HG02884 (cell line): Measurements from ENCODE around the gene B3GALT6.

ENCODE experiments used
- ATAC-seq: cut with Tn5 transposase; IDR thresholded peaks from one replicate; pipeline ENCODE4 v1.9.1; 2021; ENCODE audit warnings: mild to moderate bottlenecking, moderate library complexity; ENCODE audit not compliant: unreplicated experiment

Gene B3GALT6

DNA sequence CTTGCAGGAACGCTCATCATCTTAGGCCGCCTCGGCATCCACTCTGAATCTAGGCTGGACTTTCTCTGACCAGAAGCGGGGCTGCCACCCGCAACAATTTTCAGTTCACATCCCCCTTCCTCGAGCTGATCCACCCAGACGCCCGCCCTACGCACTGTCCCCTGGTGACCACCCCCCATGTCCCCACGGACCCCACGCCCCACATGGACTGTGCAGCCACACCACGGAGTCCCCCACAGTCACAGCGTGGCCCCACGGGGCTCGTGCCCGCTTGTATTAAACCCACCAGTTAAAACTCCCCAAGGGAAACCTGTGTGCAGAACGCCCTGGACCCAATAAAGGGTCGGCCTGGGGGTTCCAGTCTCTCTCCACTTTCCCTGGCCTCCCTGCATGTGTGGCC, 27.5 kb downstream of the B3GALT6 start:
- no peak for ATAC-seq

DNA sequence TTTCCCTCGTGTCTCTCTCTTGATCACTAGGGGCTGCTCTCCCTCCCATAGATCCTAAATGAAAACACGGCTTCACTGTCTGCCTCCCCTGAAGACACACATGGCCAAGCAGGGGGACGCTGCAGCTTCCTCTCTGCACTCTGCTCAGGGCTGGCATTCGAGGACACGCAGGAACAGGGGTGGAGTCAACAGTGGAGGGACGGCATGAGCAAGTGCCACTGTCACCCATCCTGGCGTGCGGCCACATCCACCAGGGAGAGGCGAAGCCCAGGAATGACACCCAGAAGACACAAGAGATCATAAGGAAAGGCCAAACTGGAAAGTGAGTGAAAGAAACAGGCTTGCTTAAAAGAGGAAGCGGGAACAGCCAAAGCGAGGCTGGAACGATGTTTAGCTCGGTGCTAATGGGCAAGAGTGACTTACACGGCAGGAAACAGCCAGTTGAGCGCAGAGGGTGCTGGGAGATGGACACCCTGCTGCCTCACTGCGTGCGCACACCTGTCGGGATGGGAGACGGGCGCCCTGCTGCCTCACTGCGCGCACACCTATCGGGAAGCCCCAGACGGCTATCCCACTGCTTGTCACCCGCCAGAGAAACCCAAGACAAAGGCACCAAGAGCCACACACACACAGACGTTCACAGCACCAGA, 28.0 kb downstream of the B3GALT6 start:
- no peak for ATAC-seq

DNA sequence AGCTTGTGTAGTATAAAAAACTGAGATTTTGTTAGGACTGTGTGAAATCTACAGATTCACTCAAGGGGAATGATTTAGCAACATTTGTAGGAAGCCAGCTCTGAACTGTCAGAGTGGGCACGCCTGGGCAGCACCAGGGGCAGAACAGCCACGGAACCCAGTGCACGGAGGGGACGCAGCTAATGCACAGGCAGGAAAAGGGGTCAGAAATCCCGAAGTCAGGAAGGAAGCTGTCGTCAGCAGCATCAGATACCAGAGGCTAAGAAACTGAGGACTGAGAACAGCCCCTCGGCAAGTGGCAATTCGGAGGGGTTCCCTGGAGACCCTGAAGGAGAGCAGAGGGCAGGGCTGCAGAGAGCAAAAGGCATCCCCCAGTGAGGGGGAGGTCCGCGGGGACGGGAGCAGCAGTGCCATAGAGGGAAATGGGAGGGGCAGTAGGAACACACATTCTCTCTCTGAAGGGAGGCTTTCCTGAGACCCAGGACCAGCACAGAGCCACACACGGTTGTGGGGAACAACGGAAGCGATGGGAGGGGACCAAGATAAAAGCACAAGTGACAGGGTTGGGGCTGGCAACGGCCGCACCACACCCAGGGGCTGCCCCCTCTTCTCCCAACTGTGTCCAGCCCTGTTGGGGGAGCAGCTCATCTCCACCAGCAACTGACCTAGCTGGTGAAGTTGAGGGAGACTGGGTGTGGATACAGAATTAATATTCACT, 29.0 kb downstream of the B3GALT6 start:
- no peak for ATAC-seq

DNA sequence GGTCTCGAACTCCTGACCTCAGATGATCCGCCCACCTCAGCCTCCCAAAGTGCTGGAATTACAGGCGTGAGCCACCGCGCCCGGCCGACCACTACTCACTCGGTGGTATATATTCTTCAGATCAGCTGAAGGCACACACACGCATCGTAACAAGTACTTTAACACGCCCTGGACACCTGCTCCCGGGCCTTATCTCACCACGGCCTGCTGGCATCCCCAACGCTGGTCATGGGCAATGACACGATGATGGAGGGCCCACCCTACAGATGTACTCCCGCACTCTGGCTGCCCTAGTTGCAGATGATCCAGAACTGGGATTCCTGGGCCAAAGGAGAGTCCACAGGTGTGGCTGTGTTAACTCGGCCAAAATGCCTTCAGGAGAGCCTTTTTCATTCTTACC, 30.0 kb downstream of the B3GALT6 start:
- ATAC-seq: no peak

DNA sequence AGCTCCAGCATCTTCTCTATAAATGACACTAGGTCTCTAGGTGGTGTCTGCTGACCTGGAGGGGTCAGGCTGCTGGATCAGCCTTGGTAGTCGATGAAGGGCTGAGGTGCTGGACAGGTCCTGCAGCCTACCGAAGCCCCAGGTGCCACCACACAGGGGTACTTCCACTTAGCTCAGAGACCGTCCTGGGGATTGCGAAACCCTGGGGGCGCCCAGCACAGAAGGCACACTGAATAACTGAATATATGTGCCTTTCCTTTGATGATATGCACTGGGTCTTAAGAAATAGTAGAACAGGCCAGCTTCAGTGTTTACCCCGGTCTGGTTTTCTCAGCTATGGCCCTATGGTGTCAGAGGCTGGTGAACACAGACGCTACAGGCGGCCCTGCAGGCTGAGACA, 30.7 kb downstream of the B3GALT6 start:
- ATAC-seq: no peak

DNA sequence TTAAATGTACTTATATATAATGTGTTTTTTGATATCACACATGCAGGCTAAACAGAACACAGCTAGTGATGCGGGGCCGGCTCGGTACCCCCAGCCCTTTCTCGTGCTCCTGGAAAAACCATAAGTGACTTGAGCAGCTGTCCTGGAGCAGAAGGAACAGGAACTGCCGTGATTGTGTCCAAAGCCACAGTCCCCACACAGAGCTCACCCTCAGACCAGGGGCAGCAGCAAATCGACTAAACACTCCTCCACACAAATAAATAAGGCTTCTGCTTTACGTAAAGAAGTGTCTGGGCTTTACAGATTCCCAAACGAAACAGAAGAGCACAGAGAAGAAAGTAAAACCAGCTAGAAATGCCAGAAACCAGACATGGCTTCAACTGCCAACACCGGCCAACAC, 32.0 kb downstream of the B3GALT6 start:
- ATAC-seq: no peak

DNA sequence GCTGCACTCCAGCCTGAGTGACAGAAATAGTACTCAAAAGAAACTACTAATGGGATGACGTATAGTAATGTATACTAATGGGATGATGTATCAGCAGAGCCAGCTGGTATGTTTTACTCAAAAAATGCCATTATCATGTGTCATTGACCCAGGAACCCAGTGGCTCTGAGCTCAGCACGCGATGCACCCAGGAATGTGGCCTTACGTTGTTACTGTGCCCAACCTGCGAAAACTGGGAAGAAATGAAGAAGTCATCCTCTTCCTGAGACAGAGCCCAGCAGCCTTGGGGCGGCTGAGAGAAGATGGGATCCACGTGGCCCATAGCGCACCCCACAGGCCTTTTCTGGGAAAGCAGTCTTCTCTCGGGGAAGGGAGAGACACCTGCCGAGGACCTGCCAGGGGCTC, 32.8 kb downstream of the B3GALT6 start:
- ATAC-seq: no peak

DNA sequence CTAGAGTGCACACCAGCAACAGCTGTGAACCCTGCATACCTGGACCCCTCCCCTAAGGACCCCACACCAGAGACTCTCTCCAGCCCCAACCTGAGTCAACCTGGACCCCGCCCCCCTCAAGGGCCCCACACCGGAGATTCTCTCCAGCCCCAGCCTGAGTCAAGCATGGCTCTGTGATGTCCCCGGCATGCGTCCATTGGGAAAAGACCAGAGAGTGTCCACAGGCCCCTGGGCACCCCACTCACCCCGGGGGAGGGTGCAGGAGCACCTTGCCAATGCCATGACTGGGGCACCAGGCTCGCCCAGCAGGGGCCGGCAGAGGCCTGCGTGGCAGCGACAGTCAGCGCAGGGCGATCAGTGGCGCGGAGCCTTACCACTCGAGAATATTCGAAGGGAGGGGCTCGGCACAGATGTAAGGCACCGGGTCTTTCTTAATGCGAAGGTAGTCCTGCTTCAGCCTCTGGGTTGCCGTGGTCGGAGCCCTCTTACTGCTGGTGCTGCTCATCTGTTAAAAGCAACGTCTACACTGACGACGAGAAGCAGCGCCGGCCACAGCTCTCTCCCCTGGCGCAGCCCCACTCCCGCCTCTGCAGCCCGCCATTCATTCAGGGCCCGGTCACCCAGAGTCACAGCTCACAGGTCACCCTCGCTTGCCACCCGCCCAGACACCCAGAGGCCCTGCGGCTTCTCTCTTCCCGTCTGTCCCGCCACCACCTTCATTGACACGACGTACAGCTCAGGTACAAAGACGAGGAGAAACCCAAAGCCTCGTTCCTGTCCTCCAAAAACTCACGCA, 35.6 kb downstream of the B3GALT6 start:
- no peak for ATAC-seq

DNA sequence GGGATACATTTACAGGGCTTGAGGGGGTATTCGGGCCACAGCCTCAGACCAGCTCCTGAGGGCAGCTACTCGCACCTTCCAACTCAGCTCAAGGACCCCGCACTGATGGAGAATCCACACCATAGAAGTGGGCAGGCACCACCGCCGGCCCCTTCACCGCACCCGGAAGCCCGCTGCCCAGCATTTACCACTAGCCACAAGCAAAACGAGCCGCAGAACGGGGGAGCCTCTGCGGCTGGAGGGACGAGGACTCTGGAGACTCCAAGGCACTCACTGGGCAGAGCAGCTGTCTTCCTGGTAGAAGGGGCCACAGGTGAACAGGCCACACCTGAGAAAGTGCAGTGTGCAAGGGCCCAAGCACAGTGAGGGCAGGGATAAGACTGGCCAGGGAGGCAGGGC, 36.2 kb downstream of the B3GALT6 start:
- no peak for ATAC-seq

DNA sequence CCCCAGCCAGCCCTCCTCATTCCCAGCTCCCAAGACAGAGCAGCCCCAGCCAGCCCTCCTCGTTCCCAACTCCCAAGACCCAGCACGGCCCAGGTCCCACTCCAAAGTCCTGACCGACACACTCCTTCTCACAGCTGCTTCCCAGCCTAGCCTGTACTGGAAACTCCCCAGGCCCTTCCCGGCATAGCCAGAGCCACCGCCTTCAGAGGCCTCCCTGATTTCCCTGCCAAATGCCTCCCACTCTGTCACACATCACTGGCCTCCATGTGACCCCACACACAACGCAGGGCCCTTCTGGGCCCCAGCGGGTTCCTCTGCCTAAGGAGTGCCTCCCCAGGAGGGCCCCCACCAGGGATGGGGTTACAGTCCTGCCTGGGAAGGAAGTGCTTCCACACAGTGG, 38.8 kb downstream of the B3GALT6 start:
- no peak for ATAC-seq

DNA sequence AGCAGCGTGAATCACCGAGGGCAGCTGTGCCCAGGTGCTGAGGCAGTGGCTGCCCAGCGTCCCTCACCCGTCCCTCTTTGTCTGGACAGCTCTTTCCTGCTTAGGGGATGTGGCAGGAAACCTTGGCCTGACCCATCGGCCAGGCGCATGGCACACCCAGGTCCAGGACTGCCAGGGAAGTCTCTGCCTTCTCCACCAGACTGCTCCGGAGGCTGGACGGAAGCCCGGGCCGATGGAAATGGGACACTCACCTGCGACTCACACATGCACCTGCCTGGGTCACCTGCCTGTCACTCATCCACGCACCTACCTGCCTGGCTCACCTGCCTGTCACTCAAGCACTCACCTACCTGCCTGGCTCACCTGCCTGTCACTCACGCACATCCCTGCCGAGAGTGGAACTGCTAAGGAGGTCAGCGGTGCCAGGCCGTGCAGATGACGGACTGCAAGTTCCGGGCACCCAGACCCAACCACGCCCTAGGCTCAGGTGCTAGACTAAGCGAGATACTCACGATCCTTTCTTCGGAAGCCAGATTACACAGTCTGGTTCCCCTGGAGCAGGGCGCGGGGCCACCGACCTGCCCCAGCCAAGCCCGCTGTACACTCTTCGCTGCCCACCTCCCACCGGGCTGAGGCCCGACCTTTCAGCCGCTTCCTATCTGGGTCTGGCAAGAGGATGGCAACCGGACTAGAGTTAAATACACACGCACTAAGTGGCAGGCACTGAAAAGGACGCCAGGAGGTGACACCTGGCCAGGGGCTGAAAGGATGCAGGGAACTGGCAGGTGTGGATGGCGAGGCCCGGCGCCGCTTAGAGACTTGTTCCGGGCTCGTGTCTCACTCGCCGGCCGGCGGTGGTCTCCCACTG, 40.5 kb downstream of the B3GALT6 start:
- no peak for ATAC-seq

DNA sequence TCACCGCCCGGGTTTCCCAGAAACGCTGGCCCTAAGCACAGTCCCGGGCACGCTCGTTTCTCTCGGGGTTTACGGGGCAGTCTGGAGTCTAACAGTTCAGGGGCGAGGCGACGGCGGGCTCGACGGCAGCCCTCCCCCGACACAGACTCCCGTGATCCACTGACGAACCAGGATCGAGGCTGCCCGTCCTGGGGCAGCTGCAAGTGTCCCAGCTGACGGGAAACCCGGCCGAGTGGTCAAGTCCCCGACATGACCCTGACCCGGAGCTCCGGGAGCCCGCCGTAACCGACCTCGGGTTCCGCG, 41.1 kb downstream of the B3GALT6 start:
- ATAC-seq: no peak

DNA sequence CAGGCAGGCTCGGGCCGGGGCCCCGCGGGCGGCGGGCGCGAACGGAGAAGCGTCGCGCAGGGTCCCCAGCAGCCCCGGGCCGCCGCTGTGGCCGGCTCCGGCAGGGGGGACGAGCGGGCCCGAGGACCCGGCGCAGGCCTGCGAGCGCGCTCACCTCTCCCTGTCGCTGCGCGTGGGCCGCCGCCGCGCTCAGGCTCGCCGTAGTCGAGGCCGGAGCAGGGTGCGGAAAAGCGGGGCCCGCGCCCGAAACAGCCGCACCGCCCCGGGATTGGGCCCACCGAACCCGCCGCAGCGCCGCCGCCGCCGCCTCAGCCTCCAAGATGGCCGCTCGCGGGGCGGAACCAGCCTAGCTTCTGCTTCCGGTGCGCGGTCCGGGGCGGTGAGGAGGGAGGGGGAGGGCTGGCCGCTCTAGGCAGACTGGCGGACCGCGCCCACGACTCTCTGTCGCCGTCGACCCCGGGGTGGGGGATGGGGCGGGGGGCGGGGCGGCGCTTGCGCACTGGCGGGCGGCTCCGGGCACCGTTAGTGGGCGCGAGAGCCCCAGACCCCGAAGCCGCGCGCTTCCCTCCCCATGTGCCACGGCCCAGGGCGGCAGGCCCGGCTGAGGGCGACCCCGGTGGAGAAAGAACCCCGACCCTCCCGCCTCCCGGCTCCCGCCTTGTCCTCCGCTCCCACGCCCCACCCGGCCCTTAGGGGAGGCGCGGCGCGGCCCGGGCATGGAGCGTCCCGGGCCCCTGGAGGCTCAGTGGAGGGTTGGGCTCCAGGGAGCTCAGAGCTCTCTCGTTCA, 41.7 kb downstream of the B3GALT6 start, which contains the start of gene UBE2J2:
TSS of gene UBE2J2 (minus strand) at position 343 of the 787 bp plus-strand sequence. CDS start 5,862 bp downstream, outside the sequence.
- ATAC-seq: peak; percentile 73

DNA sequence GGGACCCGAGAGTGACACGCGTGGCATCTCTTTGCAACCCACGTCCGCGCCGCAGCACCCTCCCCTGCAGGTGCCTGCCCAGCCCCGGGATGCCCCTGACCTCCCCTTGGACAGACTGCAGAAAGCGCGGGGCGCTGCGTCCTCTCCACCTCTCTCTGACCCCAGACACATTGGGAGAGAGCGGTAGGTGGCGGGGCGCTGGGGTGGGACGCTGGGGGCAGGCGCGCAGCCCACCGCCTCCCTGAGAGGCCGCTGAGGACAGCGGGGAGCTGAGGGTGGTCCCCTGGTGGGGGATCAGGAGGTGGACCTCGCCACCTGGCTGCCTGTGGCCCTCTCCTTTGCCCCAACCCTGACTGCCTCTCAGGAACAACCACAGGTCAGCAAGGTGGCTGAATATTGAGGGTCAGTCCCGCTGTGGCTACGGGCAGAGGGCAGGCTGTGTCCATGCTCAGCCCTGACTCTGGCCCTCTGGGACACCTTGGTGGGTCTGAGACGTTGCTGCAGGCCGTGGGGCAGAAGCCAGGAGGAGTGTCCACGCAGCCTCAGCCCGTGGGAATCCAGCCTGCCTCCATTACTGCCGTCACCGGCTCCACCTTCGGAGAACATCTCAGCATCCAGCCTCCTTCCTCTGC, 42.4 kb downstream of the B3GALT6 start:
- ATAC-seq: no peak

DNA sequence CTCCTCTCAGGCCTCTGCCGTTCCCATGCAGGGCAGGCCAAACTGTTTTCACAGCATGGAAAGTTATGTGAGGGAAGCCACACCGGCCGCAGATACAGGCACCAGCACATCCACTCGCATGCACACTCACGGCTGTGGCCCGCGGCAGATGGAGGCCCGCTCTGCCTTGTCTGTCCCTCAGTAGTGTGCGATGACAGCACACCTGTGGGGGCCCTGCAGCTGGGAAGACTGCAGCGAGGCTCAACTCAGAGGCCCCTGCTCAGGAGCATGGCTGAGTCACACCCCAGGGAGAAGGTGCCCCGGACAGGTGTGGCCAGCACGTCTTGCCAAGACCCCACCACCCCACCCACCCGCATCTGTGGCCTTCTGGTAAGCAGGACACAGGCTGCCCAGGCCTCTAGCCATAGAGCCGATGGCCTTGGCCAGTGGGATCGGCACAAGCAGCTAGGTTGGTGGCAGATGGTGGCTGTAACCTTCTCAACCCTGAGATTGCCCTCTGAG, 42.9 kb downstream of the B3GALT6 start:
- no peak for ATAC-seq

DNA sequence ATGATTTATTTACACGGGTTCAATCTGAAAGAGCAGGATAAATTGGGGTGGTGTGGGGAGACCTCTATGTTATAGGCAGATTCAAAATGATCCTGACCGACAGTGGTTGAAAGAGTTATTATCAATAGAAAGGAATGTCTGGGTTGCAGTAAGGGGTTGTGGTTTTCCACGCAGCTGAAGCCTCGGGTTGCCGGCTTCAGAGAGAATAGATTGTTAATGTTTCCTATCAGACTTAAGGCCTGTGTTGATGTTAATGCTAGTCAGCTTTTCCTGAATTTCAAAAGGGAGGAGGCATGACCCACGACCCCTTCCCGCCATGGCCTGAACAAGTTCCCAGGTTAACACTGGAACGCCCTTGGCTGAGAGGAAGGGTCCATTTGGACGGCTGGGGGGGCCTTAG, 43.8 kb downstream of the B3GALT6 start:
- no peak for ATAC-seq

DNA sequence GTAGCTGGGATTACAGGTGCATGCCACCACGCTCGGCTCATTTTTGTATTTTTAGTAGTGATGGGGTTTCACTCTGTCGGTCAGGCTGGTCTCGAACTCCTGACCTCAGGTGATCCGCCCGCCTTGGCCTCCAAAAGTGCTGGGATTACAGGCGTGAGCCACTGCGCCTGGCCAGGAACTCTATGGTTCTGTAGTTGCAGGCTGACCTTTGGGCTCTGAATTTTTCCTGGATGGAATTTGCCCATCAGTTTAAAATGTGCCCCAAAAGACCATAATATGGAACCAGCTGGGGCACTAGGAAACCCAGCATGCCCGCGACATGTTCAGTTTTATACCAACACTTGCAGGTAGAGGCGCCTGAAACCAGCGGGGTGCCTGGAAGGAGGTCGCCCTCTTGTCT, 46.6 kb downstream of the B3GALT6 start:
- no peak for ATAC-seq

DNA sequence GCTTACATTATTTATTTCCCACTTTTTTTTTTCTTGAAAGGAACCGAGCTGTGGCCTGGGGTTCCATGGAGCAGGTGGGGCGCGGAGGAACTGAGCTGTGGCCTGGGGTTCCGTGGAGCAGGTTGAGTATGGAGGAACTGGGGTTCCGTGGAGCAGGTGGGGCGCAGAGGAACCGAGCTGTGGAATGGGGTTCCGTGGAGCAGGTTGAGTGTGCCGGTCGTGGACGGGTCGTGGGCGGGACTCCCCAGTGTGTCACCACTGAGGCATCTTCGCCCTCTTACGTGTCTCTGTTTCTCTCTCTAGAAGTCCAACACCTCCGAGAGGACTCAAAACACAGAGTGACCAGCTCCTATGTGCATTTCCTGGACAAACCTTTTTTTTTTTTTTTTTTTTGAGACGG, 47.0 kb downstream of the B3GALT6 start:
- no peak for ATAC-seq

DNA sequence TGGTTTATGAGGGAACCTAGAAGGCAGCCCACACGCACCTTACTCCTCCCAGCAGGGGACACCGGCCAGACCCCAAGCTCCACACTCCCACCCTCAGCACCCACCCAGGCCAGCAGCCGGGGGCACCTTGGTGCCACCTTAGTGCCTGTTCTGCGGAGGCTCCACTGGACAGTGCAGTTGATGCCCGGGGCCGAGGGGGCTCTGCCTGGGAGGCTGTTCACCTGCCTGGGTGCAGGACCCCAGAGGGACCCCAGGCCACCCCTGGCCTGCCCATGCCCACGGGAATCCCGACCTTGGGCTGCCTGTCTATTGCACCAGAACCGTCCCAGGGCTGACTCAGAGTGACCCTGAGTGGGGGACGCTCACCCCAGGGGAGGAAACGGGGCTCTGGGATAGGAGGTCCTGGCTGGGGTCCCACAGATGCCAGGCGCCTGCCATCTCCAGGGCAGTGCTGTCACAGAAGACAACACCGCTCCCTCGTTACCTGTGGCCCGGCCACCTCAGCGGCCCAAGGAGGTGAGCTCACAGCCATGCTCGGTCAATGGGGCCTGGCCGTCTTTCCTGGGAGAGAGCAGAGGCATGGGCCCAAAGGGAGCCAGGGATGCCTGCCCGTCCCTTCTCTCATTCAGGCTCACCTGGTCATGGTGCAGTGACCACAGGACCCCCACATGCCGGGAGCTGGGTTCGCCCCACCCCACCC, 48.9 kb downstream of the B3GALT6 start:
- no peak for ATAC-seq
